A673 (cell line): ENCODE results near the gene LIMS1. TPM values are rescaled to one million over a fixed set of nuclear protein-coding genes. Genes with fewer than 3 reads are reported as not detected.

Experiments used
- BruUV-seq: library from RNA; stranded (reverse); fragments of 400-500 nt; replicated peaks from 2 replicates; lab custom pipeline; 2021; lab: Mats Ljungman, UMichigan
- CTCF ChIA-PET: fragments of 300-600 bp; sonication (Branson Sonifier 250); formaldehyde crosslinking; loops from one replicate; lab custom pipeline; 2022; ENCODE audit warnings: antibody characterized with exemption; lab: Charles Lee
- POLR2A ChIA-PET: fragments of 300-600 bp; sonication (Branson Sonifier 250); formaldehyde crosslinking; loops from one replicate; lab custom pipeline; 2022; ENCODE audit warnings: antibody characterized with exemption; ENCODE audit not compliant: low non-redundant PET; lab: Charles Lee
- DNase-seq: peaks from one replicate; pipeline ENCODE4 v3.0.0-alpha.2; 2015; ENCODE audit warnings: low spot score
- H3K27ac ChIP-seq: fragments of 200-600 bp; sonication (generic); 2 replicates; pipeline ENCODE4 v1.5.1; 2016; ENCODE audit warnings: mixed run types, low read depth, mild to moderate bottlenecking, mixed read lengths, antibody characterized with exemption, low read length; ENCODE audit not compliant: poor library complexity, severe bottlenecking
- H3K27me3 ChIP-seq: fragments of 200-600 bp; sonication (generic); replicated peaks from 2 replicates; pipeline ENCODE4 v1.6.1; 2017; ENCODE audit warnings: mixed run types, low read depth, mild to moderate bottlenecking, mixed read lengths, antibody characterized with exemption, low read length; ENCODE audit not compliant: insufficient read depth, poor library complexity
- H3K36me3 ChIP-seq: fragments of 200-600 bp; sonication (generic); 2 replicates; pipeline ENCODE4 v1.6.1; 2016; ENCODE audit warnings: mixed run types, mild to moderate bottlenecking, mixed read lengths, antibody characterized with exemption, low read length; ENCODE audit not compliant: insufficient read depth, poor library complexity, severe bottlenecking
- H3K4me1 ChIP-seq: fragments of 200-600 bp; sonication (generic); 2 replicates; pipeline ENCODE4 v1.6.1; 2017; ENCODE audit warnings: mixed run types, mild to moderate bottlenecking, mixed read lengths, antibody characterized with exemption, low read length; ENCODE audit not compliant: insufficient read depth, poor library complexity, severe bottlenecking
- H3K4me3 ChIP-seq: fragments of 200-600 bp; sonication (generic); 2 replicates; pipeline ENCODE4 v1.5.1; 2016; ENCODE audit warnings: low read depth, mixed run types, mild to moderate bottlenecking, mixed read lengths, low read length; ENCODE audit not compliant: poor library complexity, severe bottlenecking
- H3K9me3 ChIP-seq: fragments of 200-600 bp; sonication (generic); 2 replicates; pipeline ENCODE4 v1.6.1; 2016; ENCODE audit warnings: mixed run types, low read depth, mild to moderate bottlenecking, mixed read lengths, antibody characterized with exemption, low read length; ENCODE audit not compliant: poor library complexity, severe bottlenecking
- EZH2 ChIP-seq: fragments of 200-600 bp; sonication (generic); IDR thresholded peaks from 2 replicates; pipeline ENCODE4 v1.6.1; 2017; ENCODE audit warnings: borderline replicate concordance, low read depth, mild to moderate bottlenecking, mixed read lengths, antibody characterized with exemption, low read length; ENCODE audit not compliant: poor library complexity, severe bottlenecking
- intact Hi-C: fragments of 100-400 bp; cut with micrococcal nuclease; formaldehyde crosslinking; loops from one replicate; pipeline ENCODE4 v1.10.0; 2022; ENCODE audit not compliant: unreplicated experiment
- total RNA-seq: library from RNA; stranded (reverse); gene quantifications from 2 replicates; pipeline ENCODE4 v1.2.3, GENCODE V29; 2021
- TF ChIP-seq, protein P1 (sequence below): fragments of 300-800, 200-600 bp; sonication (generic); conservative IDR thresholded peaks from 2 replicates; pipeline ENCODE4 v1.5.1; 2017; ENCODE audit warnings: low read depth, mild to moderate bottlenecking, antibody characterized with exemption, low read length, moderate library complexity, mixed read lengths

The LIMS1 gene
- total RNA-seq, 1 experiment from 2014 or later = 43.9 TPM

DNA sequence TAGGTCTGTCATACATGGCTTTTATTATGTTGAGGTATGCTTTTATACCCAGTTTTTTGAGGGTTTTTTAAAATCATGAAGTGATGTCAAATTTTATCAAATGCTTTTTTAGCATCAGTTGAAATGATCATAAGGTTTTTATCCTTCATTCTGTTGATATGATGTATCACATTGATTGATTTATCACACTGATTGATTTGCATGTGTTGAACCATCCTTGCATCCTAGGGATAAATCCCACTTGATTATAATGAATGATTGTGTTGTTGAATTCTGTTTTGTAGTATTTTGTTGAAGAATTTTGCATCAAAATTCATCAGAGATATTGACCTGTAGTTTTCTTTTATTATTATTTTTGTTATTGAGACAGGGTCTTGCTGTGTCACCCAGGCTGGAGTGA lies 68.2 kb downstream of the LIMS1 start:
- TF ChIP-seq, protein P1, sequence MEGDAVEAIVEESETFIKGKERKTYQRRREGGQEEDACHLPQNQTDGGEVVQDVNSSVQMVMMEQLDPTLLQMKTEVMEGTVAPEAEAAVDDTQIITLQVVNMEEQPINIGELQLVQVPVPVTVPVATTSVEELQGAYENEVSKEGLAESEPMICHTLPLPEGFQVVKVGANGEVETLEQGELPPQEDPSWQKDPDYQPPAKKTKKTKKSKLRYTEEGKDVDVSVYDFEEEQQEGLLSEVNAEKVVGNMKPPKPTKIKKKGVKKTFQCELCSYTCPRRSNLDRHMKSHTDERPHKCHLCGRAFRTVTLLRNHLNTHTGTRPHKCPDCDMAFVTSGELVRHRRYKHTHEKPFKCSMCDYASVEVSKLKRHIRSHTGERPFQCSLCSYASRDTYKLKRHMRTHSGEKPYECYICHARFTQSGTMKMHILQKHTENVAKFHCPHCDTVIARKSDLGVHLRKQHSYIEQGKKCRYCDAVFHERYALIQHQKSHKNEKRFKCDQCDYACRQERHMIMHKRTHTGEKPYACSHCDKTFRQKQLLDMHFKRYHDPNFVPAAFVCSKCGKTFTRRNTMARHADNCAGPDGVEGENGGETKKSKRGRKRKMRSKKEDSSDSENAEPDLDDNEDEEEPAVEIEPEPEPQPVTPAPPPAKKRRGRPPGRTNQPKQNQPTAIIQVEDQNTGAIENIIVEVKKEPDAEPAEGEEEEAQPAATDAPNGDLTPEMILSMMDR = no peak
- TF ChIP-seq EZH2 = no peak
- H3K4me1 ChIP-seq = no peaks in the 10 kb centered on the region
- intact Hi-C loops = no loop called here
- H3K36me3 ChIP-seq = no peaks in the 10 kb centered on the region
- H3K27me3 ChIP-seq = no peaks in the 10 kb centered on the region
- ChIA-PET POLR2A (no interaction called here), CTCF (no interaction called here)
- DNase-seq = no peak
- no peak overlapping the region for H3K27ac ChIP-seq
- no TSS peak for BruUV-seq
- no peaks in the 10 kb centered on the region for H3K9me3 ChIP-seq
- no peak overlapping the region for H3K4me3 ChIP-seq

DNA sequence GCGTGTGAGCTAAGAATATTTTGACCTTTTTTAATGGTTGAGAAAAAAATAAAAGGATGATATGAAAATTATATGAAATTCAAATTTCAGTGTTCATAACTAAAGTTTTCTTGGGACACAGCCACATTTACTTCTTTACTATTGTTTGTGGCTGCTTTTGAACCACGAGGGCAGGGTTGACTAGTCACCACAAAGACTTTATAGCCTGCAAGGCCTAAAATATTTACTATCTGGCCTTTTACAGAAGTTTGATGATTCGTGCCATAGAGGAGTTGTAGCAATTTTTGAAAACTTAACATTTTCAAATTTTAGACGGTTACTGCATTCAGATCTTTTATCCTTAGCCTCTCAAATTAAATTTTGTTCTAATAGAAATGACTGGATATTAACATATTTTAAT lies 69.9 kb downstream of the LIMS1 start:
- Histone ChIP-seq H3K36me3 (no peaks in the 10 kb centered on the region), H3K27ac (no peak overlapping the region), H3K4me3 (no peak overlapping the region), H3K4me1 (no peaks in the 10 kb centered on the region), H3K9me3 (no peaks in the 10 kb centered on the region), H3K27me3 (no peaks in the 10 kb centered on the region)
- DNase-seq = no peak
- no TSS peak for BruUV-seq
- intact Hi-C loops = no loop called here
- ChIA-PET POLR2A (no interaction called here), CTCF (no interaction called here)
- TF ChIP-seq, protein P1 = no peak
- no peak for TF ChIP-seq EZH2

DNA sequence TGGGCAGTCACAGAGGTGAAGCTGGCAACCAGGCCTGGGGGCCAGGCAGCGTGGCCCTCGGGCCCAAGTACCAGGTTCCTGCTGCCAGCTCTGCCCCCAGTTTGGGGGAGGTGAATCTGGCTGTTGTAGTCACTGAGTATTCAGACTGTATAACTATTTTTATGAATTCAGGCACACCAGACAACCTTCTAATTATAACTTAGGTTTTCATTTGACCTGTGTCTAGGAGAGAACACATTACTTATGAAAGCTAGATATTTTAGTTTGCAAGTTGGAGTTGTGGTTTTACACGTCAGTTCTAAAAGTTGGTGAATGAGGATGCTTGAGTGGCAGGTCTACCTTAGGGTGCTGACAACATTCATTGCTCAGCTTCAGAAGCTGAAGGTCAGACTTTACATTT lies 71.7 kb downstream of the LIMS1 start:
- Histone ChIP-seq H3K4me1 (no peaks in the 10 kb centered on the region), H3K36me3 (no peaks in the 10 kb centered on the region), H3K9me3 (no peaks in the 10 kb centered on the region), H3K27ac (no peak overlapping the region), H3K27me3 (no peaks in the 10 kb centered on the region), H3K4me3 (no peak overlapping the region)
- BruUV-seq = no TSS peak
- TF ChIP-seq, protein P1 = no peak
- TF ChIP-seq EZH2 = no peak
- no peak for DNase-seq
- intact Hi-C loops = no loop called here
- ChIA-PET CTCF (no interaction called here), POLR2A (no interaction called here)
